Urothelium cell line (cell line): Measurements from ENCODE around the gene RNU6-9.
"Not testable (repeated sequence)": the region's sequence is repeated elsewhere in the genome, so short reads cannot be mapped to it uniquely, and the experiment has no call there.

Experiments
- DNase-seq: peaks from one replicate; pipeline ENCODE4 v3.0.0; 2011; ENCODE audit warnings: low spot score, mixed read lengths
- FAIRE-seq: peaks from 2 replicates; lab custom pipeline; 2011; peaks lifted over from hg19 to GRCh38; lab: Jason Lieb, UNC

RNU6-9 gene

GRCh38 chr19:892894-893689, at the start of gene RNU6-9, which contains the start of gene MED16:
Gene RNU6-9, plus strand, starts transcription at chr19:893484.
Gene MED16, minus strand, starts transcription at chr19:893187. Its CDS starts 2,056 bp downstream, at chr19:891131.
- DNase-seq = peak; percentile 92

GRCh38 chr19:843836-844545, 49.3 kb upstream of the RNU6-9 start:
- no peak for DNase-seq
- FAIRE-seq = no peak

More at GRCh38 chr19:892894-893689, at the start of gene RNU6-9, which contains the start of gene MED16:
- FAIRE-seq = no peak

GRCh38 chr19:844546-844971, 48.7 kb upstream of the RNU6-9 start:
- no peak for FAIRE-seq

GRCh38 chr19:845707-846521, 47.4 kb upstream of the RNU6-9 start:
- FAIRE-seq = no peak
- no peak for DNase-seq

More at GRCh38 chr19:844546-844971, 48.7 kb upstream of the RNU6-9 start:
- DNase-seq = no peak

- DNase-seq = no peak
- FAIRE-seq = no peak
Measured at GRCh38 chr19:848386-848921, 44.8 kb upstream of the RNU6-9 start.

GRCh38 chr19:849195-849594, 44.1 kb upstream of the RNU6-9 start:
- not testable (repeated sequence) for DNase-seq, FAIRE-seq

GRCh38 chr19:850221-850978, 42.9 kb upstream of the RNU6-9 start:
- DNase-seq (peak; percentile 50), FAIRE-seq (no peak)

- no peak for DNase-seq
- no peak for FAIRE-seq
Measured at GRCh38 chr19:850979-851335, 42.3 kb upstream of the RNU6-9 start.

- DNase-seq (no peak), FAIRE-seq (no peak)
Measured at GRCh38 chr19:852136-853013, 40.9 kb upstream of the RNU6-9 start, which contains the start of gene ELANE. Gene ELANE, plus strand, starts transcription at chr19:852303. Its CDS starts 26 bp downstream, at chr19:852329.

- FAIRE-seq (no peak), DNase-seq (no peak)
Measured at GRCh38 chr19:853014-853585, 40.2 kb upstream of the RNU6-9 start.

- not testable (repeated sequence) for FAIRE-seq
Measured at GRCh38 chr19:853614-854220, 39.6 kb upstream of the RNU6-9 start.

GRCh38 chr19:854549-854948, 38.7 kb upstream of the RNU6-9 start:
- DNase-seq (no peak), FAIRE-seq (no peak)

More at GRCh38 chr19:853614-854220, 39.6 kb upstream of the RNU6-9 start:
- not testable (repeated sequence) for DNase-seq

GRCh38 chr19:855142-855541, 38.1 kb upstream of the RNU6-9 start:
- FAIRE-seq = no peak

GRCh38 chr19:855566-856120, 37.6 kb upstream of the RNU6-9 start:
- DNase-seq (no peak), FAIRE-seq (no peak)

More at GRCh38 chr19:855142-855541, 38.1 kb upstream of the RNU6-9 start:
- DNase-seq = no peak

- no peak for FAIRE-seq
Measured at GRCh38 chr19:858284-858683, 35.0 kb upstream of the RNU6-9 start.

GRCh38 chr19:858868-859843, 34.1 kb upstream of the RNU6-9 start, which contains the start of gene CFD:
Gene CFD, plus strand, starts transcription at chr19:859664. Its CDS starts 26 bp downstream, at chr19:859690.
- DNase-seq = no peak
- no peak for FAIRE-seq

More at GRCh38 chr19:858284-858683, 35.0 kb upstream of the RNU6-9 start:
- no peak for DNase-seq
